HUES48 (cell line): ENCODE results near the gene IRF8.

Experiments used
- H3K27ac ChIP-seq: one replicate; pipeline ENCODE4 v1.7.0; 2013; ENCODE audit warnings: low read depth, low read length, inconsistent platforms
- H3K27me3 ChIP-seq: 2 replicates; pipeline ENCODE4 v1.6.1; 2013; ENCODE audit warnings: mild to moderate bottlenecking, low read length; ENCODE audit not compliant: control insufficient read depth, insufficient read depth
- H3K36me3 ChIP-seq: 2 replicates; pipeline ENCODE4 v1.6.1; 2013; ENCODE audit warnings: low read length; ENCODE audit not compliant: control insufficient read depth, insufficient read depth
- H3K4me1 ChIP-seq: 2 replicates; pipeline ENCODE4 v1.6.1; 2013; ENCODE audit warnings: mild to moderate bottlenecking, low read length; ENCODE audit not compliant: control insufficient read depth, insufficient read depth
- H3K4me3 ChIP-seq: 2 replicates; pipeline ENCODE4 v1.5.1; 2013; ENCODE audit warnings: mild to moderate bottlenecking, low read depth, low read length
- H3K9ac ChIP-seq: 2 replicates; pipeline ENCODE4 v1.6.1; 2013; ENCODE audit warnings: mild to moderate bottlenecking, low read depth, low read length, moderate library complexity
- H3K9me3 ChIP-seq: 2 replicates; pipeline ENCODE4 v1.6.1; 2013; ENCODE audit warnings: low read length; ENCODE audit not compliant: control insufficient read depth, insufficient read depth

Gene IRF8

GRCh38 chr16:85858984-85859817 is 39.8 kb upstream of the IRF8 start:
- Histone ChIP-seq H3K4me3 (no peak overlapping the region), H3K9me3 (no peaks in the 10 kb centered on the region), H3K9ac (no peak overlapping the region), H3K36me3 (no peaks in the 10 kb centered on the region), H3K27me3 (no peaks in the 10 kb centered on the region), H3K27ac (no peak overlapping the region), H3K4me1 (no peaks in the 10 kb centered on the region)

- Histone ChIP-seq H3K4me3 (no peak overlapping the region), H3K27me3 (no peaks in the 10 kb centered on the region), H3K9me3 (no peaks in the 10 kb centered on the region), H3K27ac (no peak overlapping the region), H3K4me1 (no peaks in the 10 kb centered on the region), H3K9ac (no peak overlapping the region), H3K36me3 (no peaks in the 10 kb centered on the region)
Observed at GRCh38 chr16:85859818-85860125, 39.2 kb upstream of the IRF8 start.

GRCh38 chr16:85860413-85861094 is 38.4 kb upstream of the IRF8 start:
- Histone ChIP-seq H3K36me3 (no peaks in the 10 kb centered on the region), H3K4me3 (no peak overlapping the region), H3K27me3 (no peaks in the 10 kb centered on the region), H3K27ac (no peak overlapping the region), H3K9ac (no peak overlapping the region), H3K4me1 (no peaks in the 10 kb centered on the region), H3K9me3 (no peaks in the 10 kb centered on the region)

GRCh38 chr16:85861095-85861825 is 37.7 kb upstream of the IRF8 start:
- no peaks in the 10 kb centered on the region for H3K4me1 ChIP-seq
- H3K27me3 ChIP-seq: no peaks in the 10 kb centered on the region
- no peak overlapping the region for H3K27ac ChIP-seq
- no peak overlapping the region for H3K4me3 ChIP-seq
- no peak overlapping the region for H3K9ac ChIP-seq
- H3K36me3 ChIP-seq: no peaks in the 10 kb centered on the region
- no peaks in the 10 kb centered on the region for H3K9me3 ChIP-seq

- no peak overlapping the region for H3K4me3 ChIP-seq
- H3K27me3 ChIP-seq: no peaks in the 10 kb centered on the region
- no peak overlapping the region for H3K9ac ChIP-seq
- H3K36me3 ChIP-seq: no peaks in the 10 kb centered on the region
- no peaks in the 10 kb centered on the region for H3K4me1 ChIP-seq
- H3K9me3 ChIP-seq: no peaks in the 10 kb centered on the region
- H3K27ac ChIP-seq: no peak overlapping the region
Observed at GRCh38 chr16:85862476-85863383, 36.2 kb upstream of the IRF8 start.

- Histone ChIP-seq H3K9me3 (no peaks in the 10 kb centered on the region), H3K9ac (no peak overlapping the region), H3K27ac (no peak overlapping the region), H3K4me3 (no peak overlapping the region), H3K27me3 (no peaks in the 10 kb centered on the region), H3K36me3 (no peaks in the 10 kb centered on the region), H3K4me1 (no peaks in the 10 kb centered on the region)
Observed at GRCh38 chr16:85863384-85863774, 35.6 kb upstream of the IRF8 start.

- Histone ChIP-seq H3K27me3 (no peaks in the 10 kb centered on the region), H3K9ac (no peak overlapping the region), H3K36me3 (no peaks in the 10 kb centered on the region), H3K27ac (no peak overlapping the region), H3K4me3 (no peak overlapping the region), H3K9me3 (no peaks in the 10 kb centered on the region), H3K4me1 (peaks cover 4% of the 10 kb centered on the region)
Observed at GRCh38 chr16:85864965-85865364, 34.0 kb upstream of the IRF8 start.

GRCh38 chr16:85867189-85867588 is 31.8 kb upstream of the IRF8 start:
- Histone ChIP-seq H3K9ac (no peak overlapping the region), H3K36me3 (no peaks in the 10 kb centered on the region), H3K27me3 (no peaks in the 10 kb centered on the region), H3K4me3 (no peak overlapping the region), H3K27ac (no peak overlapping the region), H3K9me3 (no peaks in the 10 kb centered on the region), H3K4me1 (peaks cover 13% of the 10 kb centered on the region)

GRCh38 chr16:85868495-85868894 is 30.5 kb upstream of the IRF8 start:
- no peaks in the 10 kb centered on the region for H3K9me3 ChIP-seq
- H3K4me1 ChIP-seq: peaks cover 13% of the 10 kb centered on the region
- no peak overlapping the region for H3K9ac ChIP-seq
- no peak overlapping the region for H3K27ac ChIP-seq
- H3K27me3 ChIP-seq: no peaks in the 10 kb centered on the region
- H3K36me3 ChIP-seq: no peaks in the 10 kb centered on the region
- no peak overlapping the region for H3K4me3 ChIP-seq

- no peaks in the 10 kb centered on the region for H3K9me3 ChIP-seq
- H3K4me1 ChIP-seq: peaks cover 13% of the 10 kb centered on the region
- H3K27ac ChIP-seq: no peak overlapping the region
- no peak overlapping the region for H3K4me3 ChIP-seq
- no peak overlapping the region for H3K9ac ChIP-seq
- H3K36me3 ChIP-seq: no peaks in the 10 kb centered on the region
- no peaks in the 10 kb centered on the region for H3K27me3 ChIP-seq
Observed at GRCh38 chr16:85869206-85869605, 29.8 kb upstream of the IRF8 start.
